Natural killer cell (primary cell): Measurements from ENCODE around the gene USP48. TPM values are rescaled to one million over a fixed set of nuclear protein-coding genes. Genes with fewer than 3 reads are reported as not detected.

Experiments used
- ATAC-seq, 3 donors: fragments of 150-1000 bp in 2 of 3; fragments of 200-7000 bp in 1 of 3; cut with Tn5 transposase; 1 replicate in 1 of 3; 2 replicates in 2 of 3; pipeline ENCODE4 v1.10.0; 2021; ENCODE audit warnings: mild to moderate bottlenecking in 2 of 3, moderate library complexity in 2 of 3
- DNase-seq, 2 donors: peaks; one replicate each; pipeline versions ENCODE4 v3.0.0 to v3.0.0-alpha.2; 2013 to 2021; ENCODE audit warnings: mixed read lengths in 1 of 2
- H3K27ac ChIP-seq: one replicate; pipeline ENCODE4 v1.5.1; 2013; ENCODE audit warnings: mild to moderate bottlenecking, low read length
- H3K27me3 ChIP-seq: one replicate; pipeline ENCODE4 v1.6.1; 2013; ENCODE audit warnings: low read length; ENCODE audit not compliant: control insufficient read depth, insufficient read depth
- H3K36me3 ChIP-seq: one replicate; pipeline ENCODE4 v1.6.1; 2013; ENCODE audit warnings: low read length; ENCODE audit not compliant: control insufficient read depth, insufficient read depth
- H3K4me1 ChIP-seq: one replicate; pipeline ENCODE4 v1.6.1; 2013; ENCODE audit warnings: low read length; ENCODE audit not compliant: control insufficient read depth, insufficient read depth
- H3K4me3 ChIP-seq: one replicate; pipeline ENCODE4 v1.5.1; 2013; ENCODE audit warnings: low read length
- H3K9me3 ChIP-seq: one replicate; pipeline ENCODE4 v1.6.1; 2013; ENCODE audit warnings: low read length; ENCODE audit not compliant: control insufficient read depth, insufficient read depth
- H3K27ac Mint-ChIP-seq, 2 donors: one replicate each; pipeline ENCODE4 v1.8.0; 2022; ENCODE audit warnings: mild to moderate bottlenecking in 2 of 2, mixed read lengths in 2 of 2, moderate library complexity in 1 of 2
- H3K27me3 Mint-ChIP-seq, 2 donors: one replicate each; pipeline ENCODE4 v1.8.0; 2022; ENCODE audit warnings: low read depth in 2 of 2, mixed read lengths in 2 of 2
- H3K36me3 Mint-ChIP-seq: one replicate; pipeline ENCODE4 v1.8.0; 2022; ENCODE audit warnings: mixed read lengths
- H3K4me1 Mint-ChIP-seq, 2 donors: one replicate each; pipeline ENCODE4 v1.8.0; 2022; ENCODE audit warnings: mixed read lengths in 2 of 2
- H3K4me3 Mint-ChIP-seq: one replicate; pipeline ENCODE4 v1.8.0; 2022; ENCODE audit warnings: mild to moderate bottlenecking, moderate library complexity, mixed read lengths
- H3K9me3 Mint-ChIP-seq, 2 donors: one replicate each; pipeline ENCODE4 v1.8.0; 2022; ENCODE audit warnings: mixed read lengths in 2 of 2
- CTCF ChIP-seq: fragments of 200-600 bp; IDR thresholded peaks from one replicate; pipeline ENCODE4 v1.8.0; 2022; ENCODE audit warnings: antibody characterized with exemption
- WGBS: methylation state at CpG from one replicate; pipeline ENCODE4 v1.1.7; 2013; ENCODE audit warnings: missing lambda C conversion rate; ENCODE audit not compliant: insufficient coverage; 5-methylcytosine and 5-hydroxymethylcytosine counted together
- intact Hi-C: fragments of 100-400 bp; cut with micrococcal nuclease; formaldehyde crosslinking; loops from one replicate; pipeline ENCODE4 v1.14.2; 2022
- total RNA-seq, 4 donors: library from RNA; stranded (reverse); fragments of 120-200 nt in 1 of 4; gene quantifications; one replicate each; pipeline versions ENCODE4 v1.2.3 to v1.2.4, GENCODE V29; 2013 to 2022

The USP48 gene
- total RNA-seq, 3 donors from 2014 or later (not counting 1 experiment from before 2014, with no cell fraction given): 71.4 to 127 (median 90.5) TPM

GRCh38 chr1:21641076-21641475 lies 141.9 kb downstream of the USP48 start:
- peaks cover 7 to 10% of the 10 kb centered on the region in 2 donors for H3K27me3 Mint-ChIP-seq
- DNase-seq: no peak
- no peak for ATAC-seq
- intact Hi-C loops: no loop called here
- Histone ChIP-seq H3K36me3 (no peaks in the 10 kb centered on the region), H3K9me3 (no peaks in the 10 kb centered on the region), H3K27ac (no peak overlapping the region), H3K27me3 (no peaks in the 10 kb centered on the region), H3K4me1 (no peaks in the 10 kb centered on the region), H3K4me3 (no peak overlapping the region)
- H3K27ac Mint-ChIP-seq: no peak overlapping the region
- WGBS: 89% methylated on average over 2 of the region's 2 CpGs
- H3K9me3 Mint-ChIP-seq: no peaks in the 10 kb centered on the region
- TF ChIP-seq CTCF: no peak
- no peak overlapping the region for H3K4me3 Mint-ChIP-seq
- no peaks in the 10 kb centered on the region for H3K36me3 Mint-ChIP-seq
- H3K4me1 Mint-ChIP-seq: no peaks in the 10 kb centered on the region

- H3K27me3 Mint-ChIP-seq: peaks cover 3 to 7% of the 10 kb centered on the region in 2 donors
- ATAC-seq: no peak
- H3K9me3 Mint-ChIP-seq: no peaks in the 10 kb centered on the region
- Histone ChIP-seq H3K27ac (no peak overlapping the region), H3K4me3 (no peak overlapping the region), H3K9me3 (no peaks in the 10 kb centered on the region), H3K27me3 (no peaks in the 10 kb centered on the region), H3K36me3 (no peaks in the 10 kb centered on the region), H3K4me1 (no peaks in the 10 kb centered on the region)
- DNase-seq: no peak
- no peak overlapping the region for H3K27ac Mint-ChIP-seq
- no peak overlapping the region for H3K4me3 Mint-ChIP-seq
- no peak for TF ChIP-seq CTCF
- no peaks in the 10 kb centered on the region for H3K36me3 Mint-ChIP-seq
- intact Hi-C loops: no loop called here
- H3K4me1 Mint-ChIP-seq: no peaks in the 10 kb centered on the region
- WGBS: 94% methylated on average over 5 of the region's 6 CpGs
Measured at GRCh38 chr1:21640653-21641052, 142.3 kb downstream of the USP48 start.

GRCh38 chr1:21639594-21640041 lies 143.3 kb downstream of the USP48 start:
- H3K4me3 ChIP-seq: no peak overlapping the region
- 90% methylated on average over 21 of the region's 24 CpGs for WGBS
- H3K27ac ChIP-seq: no peak overlapping the region
- intact Hi-C loops: no loop called here
- Mint-ChIP-seq H3K27me3 (peaks cover 0 to 6% of the 10 kb centered on the region in 2 donors), H3K36me3 (no peaks in the 10 kb centered on the region), H3K4me1 (no peaks in the 10 kb centered on the region), H3K4me3 (no peak overlapping the region), H3K27ac (no peak overlapping the region), H3K9me3 (no peaks in the 10 kb centered on the region)
- H3K4me1 ChIP-seq: no peaks in the 10 kb centered on the region
- H3K27me3 ChIP-seq: no peaks in the 10 kb centered on the region
- no peaks in the 10 kb centered on the region for H3K9me3 ChIP-seq
- ATAC-seq (no peak), DNase-seq (no peak)
- H3K36me3 ChIP-seq: no peaks in the 10 kb centered on the region
- no peak for TF ChIP-seq CTCF
